Neural cell (in vitro differentiated cells): ENCODE measurements around the gene TGFBR2. TPM values are rescaled to one million over a fixed set of nuclear protein-coding genes. Genes with fewer than 3 reads are reported as not detected.

Experiments
- H2AFZ ChIP-seq: fragments of 200-600, 300-800 bp; sonication (generic), shearing (Covaris generic); 2 replicates; pipeline ENCODE4 v1.6.0; 2014; ENCODE audit warnings: low read depth, mild to moderate bottlenecking, antibody characterized with exemption, low read length, moderate library complexity
- H3F3A ChIP-seq: fragments of 200-600 bp; shearing (Covaris generic); 2 replicates; pipeline ENCODE4 v1.6.1; 2016; ENCODE audit warnings: mild to moderate bottlenecking, moderate library complexity, mixed read lengths, antibody characterized with exemption, low read length; ENCODE audit not compliant: insufficient read depth, poor library complexity, severe bottlenecking
- H3K27ac ChIP-seq: fragments of 200-600, 300-800 bp; sonication (generic), shearing (Covaris generic); 2 replicates; pipeline ENCODE4 v1.5.1; 2014; ENCODE audit warnings: mild to moderate bottlenecking, low read length, moderate library complexity
- H3K27me3 ChIP-seq: fragments of 300-800, 200-600 bp; sonication (generic), shearing (Covaris generic); 2 replicates; pipeline ENCODE4 v1.6.0; 2014; ENCODE audit warnings: mild to moderate bottlenecking, low read depth, low read length, moderate library complexity; ENCODE audit not compliant: insufficient read depth
- H3K36me3 ChIP-seq: fragments of 300-800, 200-600 bp; sonication (generic), shearing (Covaris generic); 2 replicates; pipeline ENCODE4 v1.5.1; 2014; ENCODE audit warnings: mild to moderate bottlenecking, antibody characterized with exemption, low read length, moderate library complexity; ENCODE audit not compliant: insufficient read depth
- H3K4me2 ChIP-seq: fragments of 300-800, 200-600 bp; sonication (generic), shearing (Covaris generic); 2 replicates; pipeline ENCODE4 v1.6.0; 2014; ENCODE audit warnings: mild to moderate bottlenecking, low read length
- H3K4me3 ChIP-seq: fragments of 300-800, 200-600 bp; sonication (generic), shearing (Covaris generic); 2 replicates; pipeline ENCODE4 v1.5.1; 2014; ENCODE audit warnings: mild to moderate bottlenecking, low read length, moderate library complexity
- H3K79me2 ChIP-seq: fragments of 200-600 bp; shearing (Covaris generic); replicated peaks from 2 replicates; pipeline ENCODE4 v1.6.0; 2014; ENCODE audit warnings: mild to moderate bottlenecking, low read length, moderate library complexity; ENCODE audit not compliant: insufficient read depth
- H3K9ac ChIP-seq: fragments of 300-800, 200-600 bp; sonication (generic), shearing (Covaris generic); 2 replicates; pipeline ENCODE4 v1.6.1; 2016; ENCODE audit warnings: mild to moderate bottlenecking, low read length, mixed read lengths
- H3K9me2 ChIP-seq: fragments of 200-600 bp; shearing (Covaris generic); 2 replicates; pipeline ENCODE4 v1.6.1; 2016; ENCODE audit warnings: mild to moderate bottlenecking, low read length, mixed read lengths; ENCODE audit not compliant: insufficient read depth
- H3K9me3 ChIP-seq: fragments of 200-600, 300-800 bp; sonication (generic), shearing (Covaris generic); 2 replicates; pipeline ENCODE4 v1.6.1; 2016; ENCODE audit warnings: mild to moderate bottlenecking, mixed run types, low read length, moderate library complexity, mixed read lengths
- H4K20me1 ChIP-seq: fragments of 200-600 bp; shearing (Covaris generic); 2 replicates; pipeline ENCODE4 v1.6.1; 2016; ENCODE audit warnings: mild to moderate bottlenecking, mixed run types; ENCODE audit not compliant: insufficient read depth
- EP300 ChIP-seq: fragments of 450-650 bp; conservative IDR thresholded peaks from 2 replicates; pipeline ENCODE4 v1.6.1; 2014; ENCODE audit warnings: antibody characterized with exemption, mild to moderate bottlenecking, moderate library complexity; ENCODE audit not compliant: poor library complexity, severe bottlenecking
- EZH2 ChIP-seq: fragments of 200-600, 300-800 bp; shearing (Covaris generic), sonication (generic); IDR thresholded peaks from 2 replicates; pipeline ENCODE4 v1.6.1; 2014; ENCODE audit warnings: antibody characterized with exemption, low read length, borderline replicate concordance, mild to moderate bottlenecking; ENCODE audit not compliant: insufficient read depth, poor library complexity, severe bottlenecking
- MXI1 ChIP-seq: fragments of 450-650 bp; conservative IDR thresholded peaks from 2 replicates; pipeline ENCODE4 v1.6.1; 2014; ENCODE audit warnings: antibody characterized with exemption, mild to moderate bottlenecking; ENCODE audit not compliant: poor library complexity, severe bottlenecking
- POLR2AphosphoS5 ChIP-seq: IDR thresholded peaks from 2 replicates; pipeline ENCODE4 v1.6.1; 2012
- RAD21 ChIP-seq: fragments of 450-650 bp; conservative IDR thresholded peaks from 2 replicates; pipeline ENCODE4 v1.6.1; 2014; ENCODE audit warnings: antibody characterized with exemption, mild to moderate bottlenecking, moderate library complexity
- SMC3 ChIP-seq: fragments of 450-650 bp; conservative IDR thresholded peaks from 2 replicates; pipeline ENCODE4 v1.6.1; 2014; ENCODE audit warnings: antibody characterized with exemption, mild to moderate bottlenecking, moderate library complexity; ENCODE audit not compliant: poor library complexity
- TAF1 ChIP-seq: IDR thresholded peaks from 2 replicates; pipeline ENCODE4 v1.6.1; 2012; ENCODE audit warnings: low read depth
- polyA plus RNA-seq: library from polyadenylated mRNA; depleted of rRNA; stranded (reverse); fragments of >200 nt; gene quantifications from 2 replicates; pipeline ENCODE4 v1.2.3, GENCODE V29; 2014
- TF ChIP-seq, protein P1 (sequence below): IDR thresholded peaks from 2 replicates; pipeline ENCODE4 v1.6.1; 2012; ENCODE audit warnings: borderline replicate concordance
- TF ChIP-seq, protein P2 (sequence below): fragments of 450-650 bp; IDR thresholded peaks from 2 replicates; pipeline ENCODE4 v1.5.1; 2014; ENCODE audit warnings: antibody characterized with exemption, mild to moderate bottlenecking, moderate library complexity; ENCODE audit not compliant: poor library complexity, severe bottlenecking

The TGFBR2 gene
- polyA plus RNA-seq, 1 donor from 2014 or later = not detected

DNA sequence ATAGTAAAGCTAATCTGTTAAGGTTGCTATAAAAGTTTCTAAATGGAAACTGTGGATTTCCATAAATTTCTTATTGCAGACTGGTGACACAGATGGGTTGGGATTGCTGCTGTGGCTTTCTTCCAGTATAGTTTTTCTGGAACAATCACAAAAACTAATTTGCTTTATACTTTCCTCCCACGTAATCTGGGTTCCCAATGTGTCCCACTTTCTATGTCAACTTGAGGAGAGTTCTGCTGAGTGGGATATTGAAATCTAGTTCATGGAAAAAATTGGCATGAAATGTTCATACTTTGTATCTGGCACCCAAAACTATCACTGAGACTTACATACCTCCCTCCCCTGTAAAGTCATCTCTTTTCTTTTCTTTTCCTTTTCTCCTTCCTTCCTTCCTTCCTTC, 126.8 kb downstream of the TGFBR2 start:
- H3K4me3 ChIP-seq = no peak overlapping the region
- no peaks in the 10 kb centered on the region for H3K9me3 ChIP-seq
- no peaks in the 10 kb centered on the region for H3K9me2 ChIP-seq
- H2AFZ ChIP-seq = no peak overlapping the region
- no peaks in the 10 kb centered on the region for H3K27me3 ChIP-seq
- no peak overlapping the region for H3K4me2 ChIP-seq
- H3K27ac ChIP-seq = no peak overlapping the region
- no peaks in the 10 kb centered on the region for H4K20me1 ChIP-seq
- no peak overlapping the region for H3K9ac ChIP-seq
- no peaks in the 10 kb centered on the region for H3K36me3 ChIP-seq
- H3F3A ChIP-seq = no peaks in the 10 kb centered on the region
- TF ChIP-seq TAF1 (no peak), POLR2AphosphoS5 (no peak), EZH2 (no peak), RAD21 (no peak), EP300 (no peak), MXI1 (no peak)
- TF ChIP-seq, protein P1, sequence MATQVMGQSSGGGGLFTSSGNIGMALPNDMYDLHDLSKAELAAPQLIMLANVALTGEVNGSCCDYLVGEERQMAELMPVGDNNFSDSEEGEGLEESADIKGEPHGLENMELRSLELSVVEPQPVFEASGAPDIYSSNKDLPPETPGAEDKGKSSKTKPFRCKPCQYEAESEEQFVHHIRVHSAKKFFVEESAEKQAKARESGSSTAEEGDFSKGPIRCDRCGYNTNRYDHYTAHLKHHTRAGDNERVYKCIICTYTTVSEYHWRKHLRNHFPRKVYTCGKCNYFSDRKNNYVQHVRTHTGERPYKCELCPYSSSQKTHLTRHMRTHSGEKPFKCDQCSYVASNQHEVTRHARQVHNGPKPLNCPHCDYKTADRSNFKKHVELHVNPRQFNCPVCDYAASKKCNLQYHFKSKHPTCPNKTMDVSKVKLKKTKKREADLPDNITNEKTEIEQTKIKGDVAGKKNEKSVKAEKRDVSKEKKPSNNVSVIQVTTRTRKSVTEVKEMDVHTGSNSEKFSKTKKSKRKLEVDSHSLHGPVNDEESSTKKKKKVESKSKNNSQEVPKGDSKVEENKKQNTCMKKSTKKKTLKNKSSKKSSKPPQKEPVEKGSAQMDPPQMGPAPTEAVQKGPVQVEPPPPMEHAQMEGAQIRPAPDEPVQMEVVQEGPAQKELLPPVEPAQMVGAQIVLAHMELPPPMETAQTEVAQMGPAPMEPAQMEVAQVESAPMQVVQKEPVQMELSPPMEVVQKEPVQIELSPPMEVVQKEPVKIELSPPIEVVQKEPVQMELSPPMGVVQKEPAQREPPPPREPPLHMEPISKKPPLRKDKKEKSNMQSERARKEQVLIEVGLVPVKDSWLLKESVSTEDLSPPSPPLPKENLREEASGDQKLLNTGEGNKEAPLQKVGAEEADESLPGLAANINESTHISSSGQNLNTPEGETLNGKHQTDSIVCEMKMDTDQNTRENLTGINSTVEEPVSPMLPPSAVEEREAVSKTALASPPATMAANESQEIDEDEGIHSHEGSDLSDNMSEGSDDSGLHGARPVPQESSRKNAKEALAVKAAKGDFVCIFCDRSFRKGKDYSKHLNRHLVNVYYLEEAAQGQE = no peak
- TF ChIP-seq, protein P2, sequence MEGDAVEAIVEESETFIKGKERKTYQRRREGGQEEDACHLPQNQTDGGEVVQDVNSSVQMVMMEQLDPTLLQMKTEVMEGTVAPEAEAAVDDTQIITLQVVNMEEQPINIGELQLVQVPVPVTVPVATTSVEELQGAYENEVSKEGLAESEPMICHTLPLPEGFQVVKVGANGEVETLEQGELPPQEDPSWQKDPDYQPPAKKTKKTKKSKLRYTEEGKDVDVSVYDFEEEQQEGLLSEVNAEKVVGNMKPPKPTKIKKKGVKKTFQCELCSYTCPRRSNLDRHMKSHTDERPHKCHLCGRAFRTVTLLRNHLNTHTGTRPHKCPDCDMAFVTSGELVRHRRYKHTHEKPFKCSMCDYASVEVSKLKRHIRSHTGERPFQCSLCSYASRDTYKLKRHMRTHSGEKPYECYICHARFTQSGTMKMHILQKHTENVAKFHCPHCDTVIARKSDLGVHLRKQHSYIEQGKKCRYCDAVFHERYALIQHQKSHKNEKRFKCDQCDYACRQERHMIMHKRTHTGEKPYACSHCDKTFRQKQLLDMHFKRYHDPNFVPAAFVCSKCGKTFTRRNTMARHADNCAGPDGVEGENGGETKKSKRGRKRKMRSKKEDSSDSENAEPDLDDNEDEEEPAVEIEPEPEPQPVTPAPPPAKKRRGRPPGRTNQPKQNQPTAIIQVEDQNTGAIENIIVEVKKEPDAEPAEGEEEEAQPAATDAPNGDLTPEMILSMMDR = no peak
- H3K79me2 ChIP-seq = no peaks in the 10 kb centered on the region

DNA sequence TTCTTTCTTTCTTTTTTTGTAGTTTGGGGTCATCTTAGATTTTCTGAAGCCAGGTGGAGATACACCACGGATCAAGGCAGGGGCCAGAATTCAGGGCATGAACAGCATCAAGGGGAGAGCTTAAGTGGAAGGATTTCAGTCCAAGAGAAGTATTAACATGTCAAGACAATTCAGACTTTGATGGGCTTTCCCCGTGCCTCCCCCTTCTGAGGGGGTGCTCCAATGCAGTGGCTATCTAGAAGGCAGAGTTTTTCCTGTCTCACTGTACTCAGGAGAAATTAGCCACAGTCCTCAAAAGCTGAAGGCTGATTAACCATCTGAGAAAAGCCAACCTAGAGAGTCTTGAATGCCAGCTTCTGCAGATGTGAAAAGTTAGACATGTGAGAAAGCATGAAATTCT, 127.3 kb downstream of the TGFBR2 start:
- TF ChIP-seq TAF1 (no peak), RAD21 (no peak), EP300 (no peak), MXI1 (no peak), POLR2AphosphoS5 (no peak), EZH2 (no peak), SMC3 (no peak)
- TF ChIP-seq, protein P2 = no peak
- TF ChIP-seq, protein P1 = no peak
- H3K4me3 ChIP-seq = no peak overlapping the region
- no peaks in the 10 kb centered on the region for H3K9me3 ChIP-seq
- H3K9ac ChIP-seq = no peak overlapping the region
- no peak overlapping the region for H3K27ac ChIP-seq
- no peaks in the 10 kb centered on the region for H3F3A ChIP-seq
- H2AFZ ChIP-seq = no peak overlapping the region
- H4K20me1 ChIP-seq = no peaks in the 10 kb centered on the region
- H3K4me2 ChIP-seq = no peak overlapping the region
- H3K9me2 ChIP-seq = no peaks in the 10 kb centered on the region
- H3K79me2 ChIP-seq = no peaks in the 10 kb centered on the region
- H3K27me3 ChIP-seq = no peaks in the 10 kb centered on the region
- no peaks in the 10 kb centered on the region for H3K36me3 ChIP-seq
